Loucy (cell line): ENCODE results near the gene ZBTB16.

ENCODE experiments used
- H2AFZ ChIP-seq: fragments of 200-600 bp; sonication (generic); 2 replicates; pipeline ENCODE4 v1.6.0; 2016; ENCODE audit warnings: antibody characterized with exemption, mild to moderate bottlenecking, low read length, moderate library complexity
- H3F3A ChIP-seq: fragments of 200-600 bp; 2 replicates; pipeline ENCODE4 v1.6.0; 2016; ENCODE audit warnings: antibody characterized with exemption, low read depth, mild to moderate bottlenecking
- H3K27me3 ChIP-seq: fragments of 200-600 bp; sonication (generic); 2 replicates; pipeline ENCODE4 v1.6.1; 2014; ENCODE audit warnings: low read length, mild to moderate bottlenecking; ENCODE audit not compliant: insufficient read depth, poor library complexity, severe bottlenecking
- H3K36me3 ChIP-seq: fragments of 200-600 bp; sonication (generic); 2 replicates; pipeline ENCODE4 v1.6.1; 2016; ENCODE audit warnings: low read length; ENCODE audit not compliant: insufficient read depth
- H3K4me1 ChIP-seq: fragments of 200-600 bp; sonication (generic); 2 replicates; pipeline ENCODE4 v1.5.1; 2014; ENCODE audit warnings: low read length, mild to moderate bottlenecking; ENCODE audit not compliant: insufficient read depth, poor library complexity, severe bottlenecking
- H3K4me2 ChIP-seq: fragments of 200-600 bp; sonication (generic); 2 replicates; pipeline ENCODE4 v1.6.0; 2014; ENCODE audit warnings: antibody characterized with exemption, low read length, low read depth, mild to moderate bottlenecking; ENCODE audit not compliant: poor library complexity, severe bottlenecking
- H3K4me3 ChIP-seq: fragments of 200-600 bp; sonication (generic); 2 replicates; pipeline ENCODE4 v1.5.1; 2014; ENCODE audit warnings: low read length, mild to moderate bottlenecking, mixed read lengths; ENCODE audit not compliant: poor library complexity, severe bottlenecking
- H3K79me2 ChIP-seq: fragments of 200-600 bp; sonication (generic); 2 replicates; pipeline ENCODE4 v1.6.1; 2014; ENCODE audit warnings: low read length; ENCODE audit not compliant: insufficient read depth
- H3K9ac ChIP-seq: fragments of 200-600 bp; sonication (generic); 2 replicates; pipeline ENCODE4 v1.6.0; 2014; ENCODE audit warnings: mild to moderate bottlenecking, low read depth, low read length, moderate library complexity; ENCODE audit not compliant: poor library complexity, severe bottlenecking
- H3K9me2 ChIP-seq: fragments of 200-600 bp; sonication (generic); replicated peaks from 2 replicates; pipeline ENCODE4 v1.6.1; 2016; ENCODE audit warnings: low read depth, low read length, mixed read lengths
- H3K9me3 ChIP-seq: fragments of 200-600 bp; sonication (generic); 2 replicates; pipeline ENCODE4 v1.6.1; 2014; ENCODE audit warnings: mild to moderate bottlenecking, antibody characterized with exemption, low read length, low read depth; ENCODE audit not compliant: insufficient read depth
- H4K20me1 ChIP-seq: fragments of 200-600 bp; sonication (generic); 2 replicates; pipeline ENCODE4 v1.6.0; 2014; ENCODE audit warnings: antibody characterized with exemption, low read length, mild to moderate bottlenecking; ENCODE audit not compliant: insufficient read depth, poor library complexity, severe bottlenecking
- CTCF ChIP-seq: fragments of 200-600 bp; sonication (generic); conservative IDR thresholded peaks from 2 replicates; pipeline ENCODE4 v1.5.1; 2014; ENCODE audit warnings: mild to moderate bottlenecking, antibody characterized with exemption, low read length
- EZH2phosphoT487 ChIP-seq: fragments of 200-600 bp; IDR thresholded peaks from 2 replicates; pipeline ENCODE4 v1.6.1; 2018; ENCODE audit warnings: antibody characterized with exemption, mild to moderate bottlenecking, moderate library complexity, borderline replicate concordance

ZBTB16 gene

GRCh38 chr11:114271316-114271715 lies 211.8 kb downstream of the ZBTB16 start:
- Histone ChIP-seq H2AFZ (no peak overlapping the region), H3K79me2 (no peaks in the 10 kb centered on the region), H3K4me3 (no peak overlapping the region)

GRCh38 chr11:114272311-114272710 lies 212.8 kb downstream of the ZBTB16 start:
- Histone ChIP-seq H3K4me1 (no peaks in the 10 kb centered on the region), H3K4me2 (no peak overlapping the region), H3K79me2 (no peaks in the 10 kb centered on the region), H3K36me3 (no peaks in the 10 kb centered on the region), H3K9me2 (no peaks in the 10 kb centered on the region), H3K9ac (no peak overlapping the region), H3F3A (no peaks in the 10 kb centered on the region), H3K4me3 (no peak overlapping the region), H4K20me1 (no peaks in the 10 kb centered on the region), H3K27me3 (no peaks in the 10 kb centered on the region), H2AFZ (no peak overlapping the region), H3K9me3 (no peaks in the 10 kb centered on the region)
- no peak for TF ChIP-seq CTCF
- no peak for TF ChIP-seq EZH2phosphoT487

More at GRCh38 chr11:114271316-114271715, 211.8 kb downstream of the ZBTB16 start:
- no peaks in the 10 kb centered on the region for H3K36me3 ChIP-seq
- no peaks in the 10 kb centered on the region for H4K20me1 ChIP-seq
- H3K27me3 ChIP-seq: no peaks in the 10 kb centered on the region
- no peak for TF ChIP-seq EZH2phosphoT487
- TF ChIP-seq CTCF: no peak
- no peaks in the 10 kb centered on the region for H3F3A ChIP-seq
- no peak overlapping the region for H3K4me2 ChIP-seq
- no peaks in the 10 kb centered on the region for H3K9me3 ChIP-seq
- H3K9ac ChIP-seq: no peak overlapping the region
- no peaks in the 10 kb centered on the region for H3K4me1 ChIP-seq
- H3K9me2 ChIP-seq: no peaks in the 10 kb centered on the region

- TF ChIP-seq EZH2phosphoT487: no peak
- TF ChIP-seq CTCF: no peak
- no peak overlapping the region for H3K4me3 ChIP-seq
- no peak overlapping the region for H2AFZ ChIP-seq
- no peaks in the 10 kb centered on the region for H4K20me1 ChIP-seq
- no peaks in the 10 kb centered on the region for H3K9me2 ChIP-seq
- H3K4me1 ChIP-seq: no peaks in the 10 kb centered on the region
- H3K9me3 ChIP-seq: no peaks in the 10 kb centered on the region
- H3K79me2 ChIP-seq: no peaks in the 10 kb centered on the region
- no peaks in the 10 kb centered on the region for H3K36me3 ChIP-seq
- H3F3A ChIP-seq: no peaks in the 10 kb centered on the region
- H3K9ac ChIP-seq: no peak overlapping the region
- H3K4me2 ChIP-seq: no peak overlapping the region
- no peaks in the 10 kb centered on the region for H3K27me3 ChIP-seq
Observed at GRCh38 chr11:114273071-114273470, 213.6 kb downstream of the ZBTB16 start.
